IMR-90 (cell line): Measurements from ENCODE around the gene UTP4. TPM values are rescaled to one million over a fixed set of nuclear protein-coding genes. Genes with fewer than 3 reads are reported as not detected.

Experiments used
- ATAC-seq: fragments of 200-7000 bp; cut with Tn5 transposase; 2 replicates; pipeline ENCODE4 v1.9.1; 2020; ENCODE audit warnings: low read depth, mild to moderate bottlenecking, moderate library complexity
- BruUV-seq: library from RNA; stranded (reverse); fragments of 400-500 nt; replicated peaks from 2 replicates; lab custom pipeline; 2021; lab: Mats Ljungman, UMichigan
- CTCF ChIA-PET: fragments of 300-600 bp; formaldehyde crosslinking; extraction: SDS; loops from one replicate; lab custom pipeline; 2021; ENCODE audit warnings: antibody characterized with exemption; lab: Yijun Ruan, JAX
- POLR2A ChIA-PET: fragments of 300-600 bp; sonication (Branson Sonifier 250); formaldehyde crosslinking; loops from one replicate; lab custom pipeline; 2022; ENCODE audit warnings: antibody characterized with exemption; ENCODE audit not compliant: unreplicated experiment; lab: Charles Lee
- DNase-seq: peaks from one replicate; pipeline ENCODE4 v3.0.0; 2013
- H2AFZ ChIP-seq: replicated peaks from 2 replicates; pipeline ENCODE3; 2013; ENCODE audit warnings: low read length, mild to moderate bottlenecking; ENCODE audit not compliant: poor library complexity
- H2AK5ac ChIP-seq: 2 replicates; pipeline ENCODE4 v1.6.1; 2013; ENCODE audit warnings: low read depth, low read length, inconsistent platforms
- H2AK9ac ChIP-seq: replicated peaks from 2 replicates; pipeline ENCODE3; 2013; ENCODE audit warnings: mild to moderate bottlenecking, low read depth, low read length, moderate library complexity; ENCODE audit not compliant: poor library complexity
- H2BK120ac ChIP-seq: 2 replicates; pipeline ENCODE4 v1.6.1; 2013; ENCODE audit warnings: low read depth, low read length, inconsistent platforms
- H2BK15ac ChIP-seq: 3 replicates; pipeline ENCODE4 v1.6.1; 2013; ENCODE audit warnings: low read depth, low read length, inconsistent platforms
- H2BK20ac ChIP-seq: 2 replicates; pipeline ENCODE4 v1.6.1; 2013; ENCODE audit warnings: low read depth, mild to moderate bottlenecking, inconsistent platforms, low read length, moderate library complexity
- H2BK5ac ChIP-seq: 2 replicates; pipeline ENCODE4 v1.6.1; 2013; ENCODE audit warnings: mild to moderate bottlenecking, low read depth, low read length, inconsistent platforms; ENCODE audit not compliant: poor library complexity, severe bottlenecking
- H3K14ac ChIP-seq: replicated peaks from 2 replicates; pipeline ENCODE4 v1.6.1; 2013; ENCODE audit warnings: low read depth, low read length, inconsistent platforms
- H3K18ac ChIP-seq: 2 replicates; pipeline ENCODE4 v1.6.1; 2013; ENCODE audit warnings: low read depth, low read length, control low read depth
- H3K23ac ChIP-seq: 2 replicates; pipeline ENCODE4 v1.6.1; 2013; ENCODE audit warnings: low read depth, low read length, inconsistent platforms
- H3K27ac ChIP-seq: 2 replicates; pipeline ENCODE4 v1.5.1; 2013; ENCODE audit warnings: mild to moderate bottlenecking, control low read depth, low read length; ENCODE audit not compliant: insufficient read depth
- H3K27me3 ChIP-seq: 2 replicates; pipeline ENCODE4 v1.6.1; 2013; ENCODE audit warnings: low read length; ENCODE audit not compliant: control insufficient read depth, insufficient read depth
- H3K36me3 ChIP-seq: 2 replicates; pipeline ENCODE4 v1.6.1; 2013; ENCODE audit warnings: low read length, mixed read lengths; ENCODE audit not compliant: control insufficient read depth, insufficient read depth
- H3K4ac ChIP-seq: 2 replicates; pipeline ENCODE4 v1.6.1; 2013; ENCODE audit warnings: low read depth, low read length, inconsistent platforms
- H3K4me1 ChIP-seq: 2 replicates; pipeline ENCODE4 v1.6.1; 2013; ENCODE audit warnings: low read length, mixed read lengths; ENCODE audit not compliant: control insufficient read depth, insufficient read depth
- H3K4me2 ChIP-seq: 2 replicates; pipeline ENCODE4 v1.6.1; 2013; ENCODE audit warnings: low read depth, mild to moderate bottlenecking, control low read depth, low read length, moderate library complexity
- H3K4me3 ChIP-seq: 2 replicates; pipeline ENCODE4 v1.5.1; 2013; ENCODE audit warnings: low read depth, mild to moderate bottlenecking, control low read depth, low read length, moderate library complexity; ENCODE audit not compliant: insufficient read depth
- H3K56ac ChIP-seq: 2 replicates; pipeline ENCODE4 v1.6.1; 2013; ENCODE audit warnings: low read length, inconsistent platforms; ENCODE audit not compliant: insufficient read depth; ENCODE audit errors: extremely low read depth
- H3K79me1 ChIP-seq, 2 experiments: 2 replicates each; pipeline ENCODE4 v1.6.1; 2013; ENCODE audit warnings: low read length in 2 of 2, inconsistent platforms in 1 of 2, low read depth in 1 of 2
- H3K9ac ChIP-seq: 2 replicates; pipeline ENCODE4 v1.6.1; 2013; ENCODE audit warnings: low read depth, low read length, control low read depth
- H3K9me1 ChIP-seq: 2 replicates; pipeline ENCODE4 v1.6.1; 2013; ENCODE audit warnings: low read length, inconsistent platforms; ENCODE audit not compliant: insufficient read depth
- H3K9me3 ChIP-seq: 2 replicates; pipeline ENCODE4 v1.6.1; 2013; ENCODE audit warnings: low read length; ENCODE audit not compliant: control insufficient read depth, insufficient read depth
- H4K20me1 ChIP-seq: 2 replicates; pipeline ENCODE4 v1.6.1; 2013; ENCODE audit warnings: low read length, inconsistent platforms; ENCODE audit not compliant: insufficient read depth
- H4K5ac ChIP-seq: 2 replicates; pipeline ENCODE4 v1.6.1; 2013; ENCODE audit warnings: mild to moderate bottlenecking, low read depth, low read length, control low read depth
- H4K8ac ChIP-seq, 2 experiments: 2 replicates each; pipeline ENCODE4 v1.6.1; 2013; ENCODE audit warnings: low read depth in 2 of 2, low read length in 2 of 2, control low read depth in 1 of 2, inconsistent platforms in 1 of 2
- H4K91ac ChIP-seq: 2 replicates; pipeline ENCODE4 v1.6.1; 2013; ENCODE audit warnings: low read depth, low read length, inconsistent platforms; ENCODE audit not compliant: insufficient read depth
- FOS ChIP-seq: fragments of 150-350 bp; IDR thresholded peaks from 2 replicates; pipeline ENCODE4 v1.6.1; 2016; ENCODE audit warnings: low read depth, low read length
- RAD21 ChIP-seq: IDR thresholded peaks from 2 replicates; pipeline ENCODE4 v1.6.1; 2012; ENCODE audit warnings: low read length, improper control_type of control experiment
- SMC3 ChIP-seq: fragments of 150-350 bp; IDR thresholded peaks from 2 replicates; pipeline ENCODE4 v1.6.1; 2016; ENCODE audit warnings: low read depth, mild to moderate bottlenecking, antibody characterized with exemption, low read length, moderate library complexity
- WGBS, 2 experiments: methylation state at CpG; one replicate each; pipeline versions ENCODE4 v1.1.5 to v1.1.7; 2013; ENCODE audit warnings: missing lambda C conversion rate in 2 of 2; ENCODE audit not compliant: insufficient read length in 1 of 2; ENCODE audit errors: extremely low coverage in 2 of 2; 5-methylcytosine and 5-hydroxymethylcytosine counted together
- dilution Hi-C: fragments of 300-500 bp; cut with HindIII; formaldehyde crosslinking; loops from one replicate; pipeline ENCODE4 v1.14.3; 2018; ENCODE audit warnings: low sequenced_read_pairs; ENCODE audit not compliant: unreplicated experiment
- in situ Hi-C: fragments of 300-500 bp; cut with MboI; formaldehyde crosslinking; loops from 3 replicates; pipeline ENCODE4 v1.14.3; 2019; ENCODE audit warnings: low sequenced_read_pairs, inconsistent platforms, mixed read lengths
- intact Hi-C: fragments of 100-400 bp; cut with micrococcal nuclease; formaldehyde crosslinking; loops from 2 replicates; pipeline ENCODE4 v1.10.0; 2022
- polyA plus RNA-seq, 3 experiments: library from polyadenylated mRNA; depleted of rRNA; stranded (reverse); fragments of >200 nt; gene quantifications; 2 replicates each; pipeline ENCODE4 v1.2.3, GENCODE V29; 2012; ENCODE audit warnings: low replicate concordance in 1 of 3
- total RNA-seq: library from RNA; depleted of rRNA; stranded (reverse); fragments of >200 nt; gene quantifications from 2 replicates; pipeline ENCODE4 v1.2.3, GENCODE V29; 2012
- TF ChIP-seq, protein P1 (sequence below): conservative IDR thresholded peaks from 2 replicates; pipeline ENCODE4 v1.5.1; 2012; ENCODE audit warnings: mild to moderate bottlenecking, low read depth, low read length, improper control_type of control experiment

Gene UTP4
- total and polyA plus RNA-seq, 2 of the 4 experiments (the other 2 are of a cell fraction) = 32.1 to 61.8 TPM

- Histone ChIP-seq H3K4ac (no peak overlapping the region), H2AFZ (no peak overlapping the region), H4K5ac (no peak overlapping the region), H2AK9ac (peak overlapping the region; percentile 58), H3K9me3 (no peaks in the 10 kb centered on the region), H3K27me3 (no peaks in the 10 kb centered on the region), H3K18ac (no peak overlapping the region), H3K36me3 (peaks cover 40% of the 10 kb centered on the region), H3K27ac (no peak overlapping the region), H2BK15ac (no peak overlapping the region), H2AK5ac (0 out of 2 replicates have a peak overlapping the region, but pooled peaks have one; percentile 12), H2BK20ac (no peak overlapping the region), H4K20me1 (peaks cover 6% of the 10 kb centered on the region; the same call in 1 of the 2 replicates), H4K8ac (no peak overlapping the region), H3K9ac (no peak overlapping the region), H3K23ac (no peak overlapping the region), H3K4me2 (no peak overlapping the region), H2BK5ac (peak overlapping the region; percentile 3), H3K14ac (no peak overlapping the region), H3K9me1 (no peaks in the 10 kb centered on the region), H3K56ac (no peak overlapping the region), H3K4me3 (no peak overlapping the region), H3K79me1 (peaks cover 10% of the 10 kb centered on the region in 2 experiments), H2BK120ac (no peak overlapping the region), H3K4me1 (peaks cover 2% of the 10 kb centered on the region; the same call in 1 of the 2 replicates), H4K91ac (no peak overlapping the region)
- 85% methylated on average over 6 of the region's 16 CpGs; no CpG with 5 or more reads in 1 of the 2 experiments for WGBS, 2 experiments
- in situ Hi-C loops = loop anchor here (5.0 kb wide), 1 partner anchor 137 kb away; no protein-coding TSS in a partner anchor
- TF ChIP-seq SMC3 (peak; percentile 79), FOS (no peak), RAD21 (peak; percentile 88)
- TF ChIP-seq, protein P1, sequence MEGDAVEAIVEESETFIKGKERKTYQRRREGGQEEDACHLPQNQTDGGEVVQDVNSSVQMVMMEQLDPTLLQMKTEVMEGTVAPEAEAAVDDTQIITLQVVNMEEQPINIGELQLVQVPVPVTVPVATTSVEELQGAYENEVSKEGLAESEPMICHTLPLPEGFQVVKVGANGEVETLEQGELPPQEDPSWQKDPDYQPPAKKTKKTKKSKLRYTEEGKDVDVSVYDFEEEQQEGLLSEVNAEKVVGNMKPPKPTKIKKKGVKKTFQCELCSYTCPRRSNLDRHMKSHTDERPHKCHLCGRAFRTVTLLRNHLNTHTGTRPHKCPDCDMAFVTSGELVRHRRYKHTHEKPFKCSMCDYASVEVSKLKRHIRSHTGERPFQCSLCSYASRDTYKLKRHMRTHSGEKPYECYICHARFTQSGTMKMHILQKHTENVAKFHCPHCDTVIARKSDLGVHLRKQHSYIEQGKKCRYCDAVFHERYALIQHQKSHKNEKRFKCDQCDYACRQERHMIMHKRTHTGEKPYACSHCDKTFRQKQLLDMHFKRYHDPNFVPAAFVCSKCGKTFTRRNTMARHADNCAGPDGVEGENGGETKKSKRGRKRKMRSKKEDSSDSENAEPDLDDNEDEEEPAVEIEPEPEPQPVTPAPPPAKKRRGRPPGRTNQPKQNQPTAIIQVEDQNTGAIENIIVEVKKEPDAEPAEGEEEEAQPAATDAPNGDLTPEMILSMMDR = peak; percentile 88
- DNase-seq (peak; percentile 81), ATAC-seq (peak; percentile 96)
- dilution Hi-C loops = no loop called here
- POLR2A ChIA-PET = no interaction called here
- BruUV-seq = no TSS peak
- CTCF ChIA-PET = interaction anchor here (0.6 to 2.6 kb wide), 10 partner anchors 8 to 140 kb away, joined by 3 to 17 read pairs (median 5); no protein-coding TSS in a partner anchor
- intact Hi-C loops = loop anchor here (1.0 kb wide), 2 partner anchors 137 to 161 kb away; partner anchors contain the start of gene VPS4A
These were observed 17.9 kb downstream of the UTP4 start for GRCh38 chr16:69150146-69150865.
